Neural progenitor cell (in vitro differentiated cells): ENCODE results near the gene PHYHIPL.

ENCODE experiments used
- CTCF ChIP-seq: fragments of 200-600 bp; sonication (generic); IDR thresholded peaks from 2 replicates; pipeline ENCODE4 v1.5.1; 2017; ENCODE audit warnings: antibody characterized with exemption, mild to moderate bottlenecking
- EZH2 ChIP-seq: fragments of 200-600 bp; sonication (generic); IDR thresholded peaks from 2 replicates; pipeline ENCODE4 v1.6.1; 2017; ENCODE audit warnings: antibody characterized with exemption, mild to moderate bottlenecking, moderate library complexity
- EZH2phosphoT487 ChIP-seq: fragments of 200-600 bp; sonication (generic); IDR thresholded peaks from 2 replicates; pipeline ENCODE4 v1.6.1; 2017; ENCODE audit warnings: antibody characterized with exemption

GRCh38 chr10:59225211-59225610, 48.8 kb downstream of the PHYHIPL start:
- no peak for TF ChIP-seq CTCF
- TF ChIP-seq EZH2phosphoT487, result no peak
- no peak for TF ChIP-seq EZH2
